Astrocyte (in vitro differentiated cells and primary cell): ENCODE measurements around the gene BABAM1. TPM values are rescaled to one million over a fixed set of nuclear protein-coding genes. Genes with fewer than 3 reads are reported as not detected.

ENCODE experiments used
- DNase-seq: peaks from one replicate; pipeline ENCODE4 v3.0.0-alpha.2; 2010; ENCODE audit warnings: low read depth
- FAIRE-seq: peaks from 2 replicates; lab custom pipeline; 2011; peaks lifted over from hg19 to GRCh38; lab: Jason Lieb, UNC
- H2AFZ ChIP-seq: 2 replicates; pipeline ENCODE4 v1.6.0; 2012; ENCODE audit warnings: low read depth, low read length, inconsistent platforms
- H3K27ac ChIP-seq: 2 replicates; pipeline ENCODE4 v1.5.1; 2011; ENCODE audit warnings: low read depth, low read length, inconsistent platforms
- H3K27me3 ChIP-seq: 2 replicates; pipeline ENCODE4 v1.6.0; 2011; ENCODE audit warnings: low read length, inconsistent platforms; ENCODE audit not compliant: insufficient read depth
- H3K36me3 ChIP-seq: 2 replicates; pipeline ENCODE4 v1.5.1; 2011; ENCODE audit warnings: low read length, inconsistent platforms; ENCODE audit not compliant: insufficient read depth
- H3K4me1 ChIP-seq: 2 replicates; pipeline ENCODE4 v1.5.1; 2011; ENCODE audit warnings: low read length, inconsistent platforms; ENCODE audit not compliant: insufficient read depth
- H3K4me2 ChIP-seq: 2 replicates; pipeline ENCODE4 v1.6.0; 2012; ENCODE audit warnings: low read length, inconsistent platforms
- H3K4me3 ChIP-seq: 2 replicates; pipeline ENCODE4 v1.5.1; 2011; ENCODE audit warnings: low read depth, mild to moderate bottlenecking, low read length, inconsistent platforms; ENCODE audit not compliant: insufficient read depth
- H3K79me2 ChIP-seq: 2 replicates; pipeline ENCODE4 v1.6.0; 2012; ENCODE audit warnings: mild to moderate bottlenecking, low read length, inconsistent platforms; ENCODE audit not compliant: insufficient read depth
- H3K9ac ChIP-seq: 2 replicates; pipeline ENCODE4 v1.6.0; 2012; ENCODE audit warnings: mild to moderate bottlenecking, low read length, inconsistent platforms
- H3K9me3 ChIP-seq: 2 replicates; pipeline ENCODE4 v1.5.1; 2012; ENCODE audit warnings: low read depth, mild to moderate bottlenecking, low read length, inconsistent platforms; ENCODE audit not compliant: insufficient read depth
- H4K20me1 ChIP-seq: 2 replicates; pipeline ENCODE4 v1.6.0; 2012; ENCODE audit warnings: low read length, inconsistent platforms; ENCODE audit not compliant: insufficient read depth
- H3K27ac Mint-ChIP-seq: one replicate; pipeline ENCODE4 v1.8.0; 2021; ENCODE audit warnings: mild to moderate bottlenecking, mixed read lengths; ENCODE audit not compliant: unreplicated experiment
- H3K27me3 Mint-ChIP-seq: one replicate; pipeline ENCODE4 v1.8.0; 2021; ENCODE audit warnings: low read depth, mixed read lengths; ENCODE audit not compliant: unreplicated experiment
- H3K36me3 Mint-ChIP-seq: one replicate; pipeline ENCODE4 v1.8.0; 2021; ENCODE audit warnings: low read depth, mixed read lengths; ENCODE audit not compliant: unreplicated experiment
- H3K4me1 Mint-ChIP-seq: one replicate; pipeline ENCODE4 v1.8.0; 2021; ENCODE audit warnings: low read depth, mixed read lengths; ENCODE audit not compliant: unreplicated experiment
- H3K4me3 Mint-ChIP-seq: one replicate; pipeline ENCODE4 v1.8.0; 2021; ENCODE audit warnings: mild to moderate bottlenecking, moderate library complexity, mixed read lengths; ENCODE audit not compliant: unreplicated experiment
- H3K9me3 Mint-ChIP-seq: one replicate; pipeline ENCODE4 v1.8.0; 2021; ENCODE audit warnings: mild to moderate bottlenecking, mixed read lengths; ENCODE audit not compliant: unreplicated experiment
- CTCF ChIP-seq: IDR thresholded peaks from 2 replicates; pipeline ENCODE4 v1.5.1; 2011; ENCODE audit warnings: low read depth, mild to moderate bottlenecking, inconsistent platforms, low read length, moderate library complexity; ENCODE audit not compliant: insufficient read depth
- EZH2 ChIP-seq: IDR thresholded peaks from 2 replicates; pipeline ENCODE4 v1.6.1; 2012; ENCODE audit warnings: mild to moderate bottlenecking, low read length, inconsistent platforms; ENCODE audit not compliant: insufficient read depth
- total RNA-seq: library from RNA; stranded (reverse); gene quantifications from 2 replicates; pipeline ENCODE4 v1.2.1, GENCODE V29; 2021

Gene BABAM1
- total RNA-seq, 1 donor from 2014 or later = 112 TPM

- no peaks in the 10 kb centered on the region for H3K27me3 Mint-ChIP-seq
- no peak for DNase-seq
- Histone ChIP-seq H3K27ac (no peak overlapping the region), H3K4me2 (no peak overlapping the region), H3K36me3 (peaks cover 16% of the 10 kb centered on the region), H3K79me2 (no peaks in the 10 kb centered on the region), H2AFZ (no peak overlapping the region), H3K9me3 (no peaks in the 10 kb centered on the region), H3K4me3 (no peak overlapping the region), H3K4me1 (no peaks in the 10 kb centered on the region), H3K27me3 (no peaks in the 10 kb centered on the region), H4K20me1 (no peaks in the 10 kb centered on the region), H3K9ac (no peak overlapping the region)
- FAIRE-seq = no peak
- H3K27ac Mint-ChIP-seq = no peak overlapping the region
- no peak for TF ChIP-seq CTCF
- no peak for TF ChIP-seq EZH2
- H3K4me3 Mint-ChIP-seq = no peak overlapping the region
- peaks cover 15% of the 10 kb centered on the region for H3K36me3 Mint-ChIP-seq
- no peaks in the 10 kb centered on the region for H3K9me3 Mint-ChIP-seq
- no peaks in the 10 kb centered on the region for H3K4me1 Mint-ChIP-seq
These were observed 8.4 kb downstream of the BABAM1 start for GRCh38 chr19:17275441-17276175.

- FAIRE-seq (no peak), DNase-seq (no peak)
- Mint-ChIP-seq H3K9me3 (no peaks in the 10 kb centered on the region), H3K27ac (no peak overlapping the region), H3K36me3 (peaks cover 17% of the 10 kb centered on the region), H3K4me1 (no peaks in the 10 kb centered on the region), H3K27me3 (peaks cover 3% of the 10 kb centered on the region), H3K4me3 (no peak overlapping the region)
- H3K27ac ChIP-seq = no peak overlapping the region
- H4K20me1 ChIP-seq = no peaks in the 10 kb centered on the region
- no peak overlapping the region for H3K9ac ChIP-seq
- no peak overlapping the region for H2AFZ ChIP-seq
- H3K9me3 ChIP-seq = no peaks in the 10 kb centered on the region
- TF ChIP-seq CTCF = no peak
- no peak for TF ChIP-seq EZH2
- no peak overlapping the region for H3K4me2 ChIP-seq
- no peaks in the 10 kb centered on the region for H3K27me3 ChIP-seq
- H3K4me1 ChIP-seq = no peaks in the 10 kb centered on the region
- peaks cover 8% of the 10 kb centered on the region for H3K36me3 ChIP-seq
- no peaks in the 10 kb centered on the region for H3K79me2 ChIP-seq
- H3K4me3 ChIP-seq = no peak overlapping the region
These were observed 12.2 kb downstream of the BABAM1 start for GRCh38 chr19:17279436-17279835.
